Neuronal stem cell (in vitro differentiated cells): ENCODE results near the gene EPB41L2.

ENCODE experiments used
- DNase-seq: peaks from one replicate; pipeline ENCODE4 v3.0.0-alpha.2; 2013; ENCODE audit warnings: low spot score
- H2AFZ ChIP-seq: one replicate; pipeline ENCODE4 v1.6.1; 2013; ENCODE audit warnings: mild to moderate bottlenecking, low read length, inconsistent platforms
- H2AK5ac ChIP-seq: 2 replicates; pipeline ENCODE4 v1.6.1; 2013; ENCODE audit warnings: low read depth, mild to moderate bottlenecking, inconsistent platforms, low read length, moderate library complexity, mixed read lengths
- H2BK120ac ChIP-seq: 2 replicates; pipeline ENCODE4 v1.6.1; 2013; ENCODE audit warnings: low read depth, mild to moderate bottlenecking, inconsistent platforms, low read length, moderate library complexity, mixed read lengths
- H2BK12ac ChIP-seq: one replicate; pipeline ENCODE4 v1.6.1; 2013; ENCODE audit warnings: low read length, inconsistent platforms
- H2BK15ac ChIP-seq: 2 replicates; pipeline ENCODE4 v1.6.1; 2013; ENCODE audit warnings: mild to moderate bottlenecking, low read length, inconsistent platforms, mixed read lengths
- H2BK5ac ChIP-seq: one replicate; pipeline ENCODE4 v1.6.1; 2013; ENCODE audit warnings: inconsistent platforms, mild to moderate bottlenecking, low read length, moderate library complexity
- H3K14ac ChIP-seq: one replicate; pipeline ENCODE4 v1.6.1; 2013; ENCODE audit warnings: low read length, inconsistent platforms
- H3K18ac ChIP-seq: 2 replicates; pipeline ENCODE4 v1.6.1; 2013; ENCODE audit warnings: low read length, inconsistent platforms
- H3K23ac ChIP-seq: 2 replicates; pipeline ENCODE4 v1.6.1; 2013; ENCODE audit warnings: low read depth, mild to moderate bottlenecking, mixed read lengths, low read length, inconsistent platforms; ENCODE audit not compliant: poor library complexity
- H3K27ac ChIP-seq: replicated peaks from 3 replicates; pipeline ENCODE4 v1.5.1; 2013; ENCODE audit warnings: low read length, inconsistent platforms
- H3K27me3 ChIP-seq, 3 experiments: 2 replicates each; pipeline ENCODE4 v1.6.1; 2013; ENCODE audit warnings: low read length in 3 of 3, mild to moderate bottlenecking in 2 of 3, inconsistent platforms in 1 of 3, low read depth in 1 of 3, mixed read lengths in 1 of 3, moderate library complexity in 1 of 3; ENCODE audit not compliant: control insufficient read depth in 3 of 3, insufficient read depth in 3 of 3
- H3K36me3 ChIP-seq, 2 donors: replicated peaks in 1 of 2; 2 replicates each; pipeline ENCODE4 v1.6.1; 2013; ENCODE audit warnings: low read length in 2 of 2; ENCODE audit not compliant: control insufficient read depth in 2 of 2, insufficient read depth in 2 of 2
- H3K4ac ChIP-seq: 2 replicates; pipeline ENCODE4 v1.6.1; 2013; ENCODE audit warnings: inconsistent platforms, mild to moderate bottlenecking, low read length, moderate library complexity
- H3K4me1 ChIP-seq, 2 donors: 1 replicate in 1 of 2; 2 replicates in 1 of 2; pipeline ENCODE4 v1.6.1; 2013; ENCODE audit warnings: low read length in 2 of 2, low read depth in 1 of 2; ENCODE audit not compliant: control insufficient read depth in 2 of 2, insufficient read depth in 1 of 2
- H3K4me2 ChIP-seq: one replicate; pipeline ENCODE4 v1.6.1; 2013; ENCODE audit warnings: mild to moderate bottlenecking, low read length, inconsistent platforms; ENCODE audit not compliant: insufficient read depth, poor library complexity, severe bottlenecking
- H3K4me3 ChIP-seq, 2 donors: 2 replicates each; pipeline ENCODE4 v1.5.1; 2013; ENCODE audit warnings: low read length in 2 of 2, mild to moderate bottlenecking in 2 of 2, inconsistent platforms in 1 of 2, moderate library complexity in 1 of 2
- H3K79me1 ChIP-seq: one replicate; pipeline ENCODE4 v1.6.1; 2013; ENCODE audit warnings: low read depth, mild to moderate bottlenecking, inconsistent platforms, low read length, moderate library complexity
- H3K9ac ChIP-seq: one replicate; pipeline ENCODE4 v1.6.1; 2013; ENCODE audit warnings: mild to moderate bottlenecking, low read depth, low read length, inconsistent platforms; ENCODE audit not compliant: poor library complexity
- H3K9me3 ChIP-seq, 2 donors: replicated peaks in 1 of 2; 2 replicates each; pipeline versions ENCODE3 to v1.6.1; 2013; ENCODE audit warnings: low read length in 2 of 2, mild to moderate bottlenecking in 2 of 2, inconsistent platforms in 1 of 2, low read depth in 1 of 2, mixed read lengths in 1 of 2, moderate library complexity in 1 of 2; ENCODE audit not compliant: control insufficient read depth in 2 of 2, insufficient read depth in 1 of 2
- H4K8ac ChIP-seq: one replicate; pipeline ENCODE4 v1.6.1; 2013; ENCODE audit warnings: low read depth, mild to moderate bottlenecking, inconsistent platforms, low read length, moderate library complexity
- H4K91ac ChIP-seq: one replicate; pipeline ENCODE4 v1.6.1; 2013; ENCODE audit warnings: low read length, low read depth, mild to moderate bottlenecking, inconsistent platforms; ENCODE audit not compliant: poor library complexity
- WGBS, 2 donors: extraction: QIAGEN DNeasy Blood & Tissue Kit; methylation state at CpG; one replicate each; pipeline ENCODE4 v1.1.7; 2013; ENCODE audit warnings: missing lambda C conversion rate in 2 of 2, mixed read lengths in 1 of 2; ENCODE audit not compliant: insufficient read length in 2 of 2, insufficient replicate concordance in 1 of 2; ENCODE audit errors: extremely low coverage in 2 of 2; 5-methylcytosine and 5-hydroxymethylcytosine counted together

Gene EPB41L2

DNA sequence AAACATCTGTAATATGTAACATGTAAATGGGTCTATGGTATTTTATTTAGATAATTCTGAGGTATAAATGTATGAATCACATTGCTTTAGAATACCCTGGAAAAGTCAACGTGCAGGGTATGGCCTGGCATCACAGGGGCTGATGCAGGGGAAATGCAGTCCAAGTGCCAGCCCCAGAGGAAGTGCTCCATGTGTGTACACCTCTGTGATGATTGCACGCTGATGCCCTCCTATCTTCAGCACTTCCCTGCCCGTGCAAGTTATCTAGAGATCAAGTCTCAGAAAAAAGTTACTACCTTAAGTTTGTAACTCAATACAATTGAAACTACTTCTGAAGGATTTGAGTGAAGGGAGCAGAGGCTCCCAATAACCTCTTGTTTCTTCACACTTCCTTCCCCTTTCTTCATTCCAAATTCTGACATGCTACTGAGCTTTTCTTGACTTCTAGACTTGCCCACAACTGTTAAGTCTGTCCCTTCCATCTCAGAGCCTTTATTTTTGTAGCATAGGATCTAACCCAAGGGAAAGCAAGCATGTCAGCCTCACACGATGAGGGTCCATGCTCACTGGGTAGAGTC, 233.6 kb downstream of the EPB41L2 start:
- H3K14ac ChIP-seq = no peak overlapping the region
- H3K23ac ChIP-seq = no peak overlapping the region
- H3K27ac ChIP-seq = no peak overlapping the region
- H2BK15ac ChIP-seq = no peak overlapping the region
- H3K18ac ChIP-seq = no peak overlapping the region
- H3K9me3 ChIP-seq = peaks cover 0 to 3% of the 10 kb centered on the region in 2 donors
- no peak overlapping the region for H2BK120ac ChIP-seq
- H3K36me3 ChIP-seq = no peaks in the 10 kb centered on the region
- no peak overlapping the region for H4K91ac ChIP-seq
- no peak overlapping the region for H3K4me3 ChIP-seq
- no peak overlapping the region for H2BK5ac ChIP-seq
- H2BK12ac ChIP-seq = no peak overlapping the region
- WGBS, 2 donors = no CpG with 5 or more reads among the region's 4 CpGs
- no peak overlapping the region for H2AFZ ChIP-seq
- H3K4me2 ChIP-seq = no peak overlapping the region
- H3K4ac ChIP-seq = no peak overlapping the region
- no peak overlapping the region for H3K9ac ChIP-seq
- no peaks in the 10 kb centered on the region for H3K27me3 ChIP-seq
- no peak overlapping the region for H4K8ac ChIP-seq
- DNase-seq = no peak
- no peaks in the 10 kb centered on the region for H3K79me1 ChIP-seq
- peaks cover 1 to 9% of the 10 kb centered on the region in 2 donors for H3K4me1 ChIP-seq
- no peak overlapping the region for H2AK5ac ChIP-seq

DNA sequence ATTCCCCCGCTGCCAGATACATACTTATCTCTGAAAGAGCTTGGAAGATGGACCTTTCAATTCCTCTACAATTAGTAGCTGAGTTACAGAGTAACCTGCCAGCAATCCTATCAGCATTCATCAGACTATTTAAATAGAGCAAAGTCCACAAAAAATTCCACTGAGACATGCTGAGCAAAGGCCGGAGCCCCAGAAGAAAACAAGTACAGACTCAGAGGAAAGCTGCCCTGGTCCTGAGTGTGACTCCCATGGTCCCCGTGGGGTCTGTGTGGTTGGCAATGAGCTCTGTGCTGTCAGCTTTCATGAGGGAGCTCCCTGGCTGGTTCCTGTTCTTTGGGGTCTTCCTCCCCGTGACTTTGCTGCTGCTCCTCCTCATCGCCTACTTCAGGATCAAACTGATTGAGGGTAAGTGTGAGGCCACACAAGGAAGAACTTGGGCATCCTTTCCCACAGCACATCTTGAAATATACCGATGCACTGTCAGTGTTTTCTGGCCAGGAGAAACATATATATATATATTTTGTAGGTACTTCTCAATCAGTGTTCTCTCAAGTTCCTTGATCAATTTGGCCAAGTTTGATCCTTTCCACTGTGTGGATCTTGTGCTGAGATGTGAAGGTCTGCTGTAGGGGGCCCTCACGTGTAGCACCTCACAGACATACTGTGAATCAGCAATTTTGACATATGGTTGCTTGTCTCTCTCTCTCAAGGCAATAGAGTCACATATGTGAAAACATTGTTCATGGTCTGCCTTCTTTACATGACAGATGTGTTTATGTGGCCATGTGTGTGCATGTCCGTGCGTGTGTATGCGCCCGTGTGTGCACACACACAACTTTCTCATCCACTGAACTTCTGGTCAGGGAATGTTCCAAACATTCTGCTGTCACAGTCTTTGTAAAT, 235.5 kb downstream of the EPB41L2 start, which contains the start of gene SMLR1:
TSS of gene SMLR1 (plus strand) at position 160 of the 903 bp plus-strand sequence. CDS start at position 168, 8 bp downstream.
- Histone ChIP-seq H3K14ac (no peak within 1 kb of the TSS), H2BK120ac (no peak within 1 kb of the TSS), H3K79me1 (no peaks in the 10 kb centered on the region), H3K27me3 (no peaks in the 10 kb centered on the region), H2AFZ (no peak within 1 kb of the TSS), H4K8ac (no peak within 1 kb of the TSS), H3K4me3 (no peak within 1 kb of the TSS), H3K9me3 (no peaks in the 10 kb centered on the region), H3K4me2 (no peak within 1 kb of the TSS), H2BK5ac (no peak within 1 kb of the TSS), H4K91ac (no peak within 1 kb of the TSS), H2BK15ac (no peak within 1 kb of the TSS), H3K18ac (no peak within 1 kb of the TSS), H3K23ac (no peak within 1 kb of the TSS), H2BK12ac (no peak within 1 kb of the TSS), H3K9ac (no peak within 1 kb of the TSS), H2AK5ac (no peak within 1 kb of the TSS), H3K4me1 (peaks cover 1 to 9% of the 10 kb centered on the region in 2 donors), H3K4ac (no peak within 1 kb of the TSS), H3K36me3 (no peaks in the 10 kb centered on the region), H3K27ac (no peak within 1 kb of the TSS)
- no CpG with 5 or more reads among the region's 11 CpGs for WGBS, 2 donors
- DNase-seq = no peak

DNA sequence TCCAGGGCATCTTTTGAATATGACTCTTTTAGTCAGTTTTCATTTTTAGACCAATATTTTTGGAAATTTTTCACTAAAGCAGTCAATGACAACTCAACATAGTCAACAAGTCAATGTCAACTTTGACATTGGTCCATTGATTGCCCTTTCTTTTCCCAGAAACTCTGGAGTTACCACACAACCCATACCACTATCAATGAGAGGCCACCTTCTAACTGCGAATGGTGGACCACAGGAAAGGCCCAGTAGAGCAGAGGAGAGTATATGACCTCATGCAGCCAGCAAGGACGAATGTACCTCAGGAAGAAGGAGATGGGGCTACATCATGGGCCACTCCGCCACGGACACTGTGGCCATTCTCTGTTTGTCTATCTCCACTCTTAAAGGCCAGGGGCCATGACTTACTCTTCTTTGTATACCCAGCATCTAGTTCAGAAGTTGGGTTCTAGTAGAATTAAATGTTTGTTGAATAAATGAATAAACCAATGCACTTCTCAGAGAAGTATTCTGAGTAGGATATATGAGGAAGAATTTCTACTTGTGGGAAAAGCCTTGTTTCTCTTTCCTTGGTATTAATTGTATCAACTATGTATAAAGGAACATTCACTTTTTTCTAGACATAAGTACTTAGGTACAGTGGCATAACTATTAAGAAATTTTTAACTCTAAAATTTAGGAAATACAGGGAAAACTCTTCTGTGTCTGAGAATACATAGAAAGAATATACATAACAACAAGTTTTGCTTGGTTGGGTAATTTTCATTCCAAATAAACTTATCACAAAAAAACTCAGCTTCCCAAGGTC, 236.4 kb downstream of the EPB41L2 start:
- DNase-seq = no peak
- WGBS, 2 donors = no CpG with 5 or more reads among the region's 4 CpGs
- no peak overlapping the region for H3K18ac ChIP-seq

More for the DNA sequence above, 236.4 kb downstream of the EPB41L2 start:
- H3K27ac ChIP-seq = no peak overlapping the region
- H3K4me1 ChIP-seq = peaks cover 1 to 9% of the 10 kb centered on the region in 2 donors
- H3K4me3 ChIP-seq = no peak overlapping the region
- no peak overlapping the region for H2AFZ ChIP-seq
- H2BK12ac ChIP-seq = no peak overlapping the region
- H3K79me1 ChIP-seq = no peaks in the 10 kb centered on the region
- no peak overlapping the region for H4K8ac ChIP-seq
- H3K14ac ChIP-seq = no peak overlapping the region
- H2BK5ac ChIP-seq = no peak overlapping the region
- H3K4me2 ChIP-seq = no peak overlapping the region
- no peak overlapping the region for H3K9ac ChIP-seq
- no peaks in the 10 kb centered on the region for H3K9me3 ChIP-seq
- no peaks in the 10 kb centered on the region for H3K36me3 ChIP-seq
- no peak overlapping the region for H2BK120ac ChIP-seq
- no peaks in the 10 kb centered on the region for H3K27me3 ChIP-seq
- no peak overlapping the region for H4K91ac ChIP-seq
- no peak overlapping the region for H3K23ac ChIP-seq
- H2AK5ac ChIP-seq = no peak overlapping the region
- no peak overlapping the region for H2BK15ac ChIP-seq
- H3K4ac ChIP-seq = no peak overlapping the region
